GM13976 (cell line): Measurements from ENCODE around the gene NALCN.

Experiments
- DNase-seq: peaks from one replicate; pipeline ENCODE4 v3.0.0; 2012; ENCODE audit warnings: low spot score
- in situ Hi-C: fragments of 300-500 bp; cut with MboI; formaldehyde crosslinking; loops from one replicate; pipeline ENCODE4 v1.12.0; 2022; ENCODE audit warnings: low sequenced_read_pairs, mixed read lengths, inconsistent platforms; ENCODE audit not compliant: unreplicated experiment
- TF ChIP-seq, protein P1 (sequence below): IDR thresholded peaks from 2 replicates; pipeline ENCODE4 v1.5.1; 2012; ENCODE audit warnings: borderline replicate concordance, mild to moderate bottlenecking; ENCODE audit not compliant: insufficient read depth; ENCODE audit errors: extremely low read depth, missing control alignments, control extremely low read depth

Gene NALCN

DNA sequence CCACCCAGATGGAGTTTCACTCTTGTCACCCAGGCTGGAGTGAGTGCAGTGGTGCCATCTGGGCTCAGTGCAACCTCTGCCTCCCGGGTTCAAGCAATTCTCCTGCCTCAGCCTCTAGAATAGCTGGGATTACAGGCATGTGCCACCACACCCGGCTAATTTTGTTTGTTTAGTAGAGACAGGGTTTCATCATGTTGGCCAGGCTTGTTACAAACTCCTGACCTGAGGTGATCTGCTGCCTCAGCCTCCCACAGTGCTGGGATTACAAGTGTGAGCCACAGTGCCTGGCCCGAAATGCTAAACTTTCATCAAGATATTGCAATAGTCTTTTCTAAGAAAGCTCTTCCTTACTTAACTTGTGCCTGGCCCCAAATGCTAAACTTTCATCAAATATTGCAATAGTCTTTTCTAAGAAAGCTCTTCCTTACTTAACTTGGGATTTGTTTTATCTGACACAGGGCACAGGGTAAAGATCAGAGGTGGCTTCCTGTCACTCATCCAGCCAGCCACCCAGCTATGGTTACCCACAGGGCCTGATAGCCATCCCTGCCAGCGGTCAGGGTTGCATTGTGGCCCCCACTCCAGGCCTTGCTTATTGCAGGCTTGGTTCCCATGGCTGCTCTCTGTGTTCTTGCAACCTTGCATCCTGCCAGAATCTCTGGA lies 389.4 kb downstream of the NALCN start:
- no peak for DNase-seq
- in situ Hi-C loops: no loop called here
- TF ChIP-seq, protein P1, sequence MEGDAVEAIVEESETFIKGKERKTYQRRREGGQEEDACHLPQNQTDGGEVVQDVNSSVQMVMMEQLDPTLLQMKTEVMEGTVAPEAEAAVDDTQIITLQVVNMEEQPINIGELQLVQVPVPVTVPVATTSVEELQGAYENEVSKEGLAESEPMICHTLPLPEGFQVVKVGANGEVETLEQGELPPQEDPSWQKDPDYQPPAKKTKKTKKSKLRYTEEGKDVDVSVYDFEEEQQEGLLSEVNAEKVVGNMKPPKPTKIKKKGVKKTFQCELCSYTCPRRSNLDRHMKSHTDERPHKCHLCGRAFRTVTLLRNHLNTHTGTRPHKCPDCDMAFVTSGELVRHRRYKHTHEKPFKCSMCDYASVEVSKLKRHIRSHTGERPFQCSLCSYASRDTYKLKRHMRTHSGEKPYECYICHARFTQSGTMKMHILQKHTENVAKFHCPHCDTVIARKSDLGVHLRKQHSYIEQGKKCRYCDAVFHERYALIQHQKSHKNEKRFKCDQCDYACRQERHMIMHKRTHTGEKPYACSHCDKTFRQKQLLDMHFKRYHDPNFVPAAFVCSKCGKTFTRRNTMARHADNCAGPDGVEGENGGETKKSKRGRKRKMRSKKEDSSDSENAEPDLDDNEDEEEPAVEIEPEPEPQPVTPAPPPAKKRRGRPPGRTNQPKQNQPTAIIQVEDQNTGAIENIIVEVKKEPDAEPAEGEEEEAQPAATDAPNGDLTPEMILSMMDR: no peak

DNA sequence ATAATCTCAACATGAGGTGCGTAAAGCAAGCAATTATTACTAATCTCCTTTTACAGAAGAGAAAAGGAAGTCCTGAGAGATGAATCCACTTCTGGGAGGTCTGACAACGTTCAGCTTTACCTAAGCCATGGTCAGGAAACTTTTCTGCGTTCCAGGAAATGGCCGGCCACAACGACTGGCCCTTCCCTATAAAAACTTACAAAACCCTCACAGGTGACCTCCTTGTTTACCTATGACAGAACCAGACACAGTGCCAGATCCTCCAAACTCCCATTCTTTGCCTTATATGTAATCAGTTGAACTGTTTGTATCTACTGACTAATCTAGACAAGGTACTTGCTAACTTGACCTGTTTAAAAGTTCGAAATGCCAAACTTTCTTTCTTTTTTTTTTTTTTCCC lies 390.0 kb downstream of the NALCN start:
- in situ Hi-C loops: no loop called here
- TF ChIP-seq, protein P1: no peak
- no peak for DNase-seq

GRCh38 chr13:101025925-101026324 lies 390.4 kb downstream of the NALCN start:
- TF ChIP-seq, protein P1: no peak
- in situ Hi-C loops: no loop called here
- DNase-seq: no peak

DNA sequence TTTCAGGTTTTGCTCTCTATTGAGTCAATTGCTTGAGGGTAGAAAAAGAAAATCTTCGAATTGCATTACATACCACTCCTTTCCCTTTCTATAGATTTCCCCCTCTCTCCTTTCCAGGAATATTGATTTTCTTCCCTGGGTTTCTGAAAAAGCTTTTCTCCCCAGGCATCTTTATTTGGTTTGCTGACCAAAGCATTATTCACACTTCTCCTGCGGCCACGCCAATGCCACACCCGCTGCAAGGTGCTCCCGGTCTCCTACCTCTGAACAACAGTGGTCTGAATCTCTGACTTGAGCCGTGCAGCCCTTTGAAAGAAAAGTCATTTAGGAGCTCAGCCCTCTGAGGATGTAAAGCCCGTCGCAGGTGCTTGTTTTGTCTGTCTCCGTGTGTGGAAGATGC lies 390.8 kb downstream of the NALCN start:
- in situ Hi-C loops: no loop called here
- TF ChIP-seq, protein P1: no peak
- no peak for DNase-seq

DNA sequence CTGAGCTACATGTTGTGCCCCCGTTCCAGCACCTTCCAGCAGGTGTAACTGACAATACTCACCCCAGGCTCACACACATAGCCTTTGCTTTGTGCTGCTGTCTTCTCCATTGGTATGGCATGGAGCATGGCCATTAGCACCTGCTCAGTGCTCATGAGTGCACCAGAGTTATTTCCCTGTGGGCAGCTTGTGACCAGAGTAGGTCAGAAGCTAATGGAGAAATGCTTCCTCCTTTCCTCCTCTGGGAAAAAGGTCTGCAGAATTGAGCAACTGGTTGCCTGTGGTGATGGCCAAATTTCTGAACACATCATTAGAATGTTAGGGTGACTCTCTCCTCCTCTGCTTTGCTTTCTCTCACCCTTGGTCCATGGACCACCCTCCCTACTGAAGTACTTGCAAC lies 397.2 kb downstream of the NALCN start:
- TF ChIP-seq, protein P1: no peak
- in situ Hi-C loops: no loop called here
- DNase-seq: no peak

- TF ChIP-seq, protein P1: no peak
- DNase-seq: no peak
- in situ Hi-C loops: no loop called here
Observed at GRCh38 chr13:101018720-101019119, 397.6 kb downstream of the NALCN start.
